H9 (cell line): ENCODE measurements around the gene HPD. TPM values are rescaled to one million over a fixed set of nuclear protein-coding genes. Genes with fewer than 3 reads are reported as not detected.
A peak's percentile ranks its signal among the peaks of the same experiment; 100 is the strongest.

Experiments
- DNase-seq: peaks from one replicate; pipeline ENCODE4 v3.0.0-alpha.2; 2017
- H2AFZ ChIP-seq: one replicate; pipeline ENCODE4 v1.6.1; 2013; ENCODE audit warnings: mild to moderate bottlenecking, low read length, control low read depth, moderate library complexity
- H2AK5ac ChIP-seq: 2 replicates; pipeline ENCODE4 v1.6.1; 2013; ENCODE audit warnings: low read length, control low read depth, mixed read lengths; ENCODE audit not compliant: insufficient read length
- H2BK120ac ChIP-seq: one replicate; pipeline ENCODE4 v1.6.1; 2013; ENCODE audit warnings: low read depth, mild to moderate bottlenecking, low read length, control low read depth, inconsistent platforms; ENCODE audit not compliant: poor library complexity, severe bottlenecking
- H2BK12ac ChIP-seq: 2 replicates; pipeline ENCODE4 v1.6.1; 2013; ENCODE audit warnings: low read length, control low read depth, mixed read lengths, low read depth; ENCODE audit not compliant: insufficient read length
- H2BK15ac ChIP-seq: 2 replicates; pipeline ENCODE4 v1.6.1; 2013; ENCODE audit warnings: low read depth, low read length, control low read depth
- H2BK20ac ChIP-seq: one replicate; pipeline ENCODE4 v1.6.1; 2013; ENCODE audit warnings: low read depth, mild to moderate bottlenecking, low read length, control low read depth, inconsistent platforms; ENCODE audit not compliant: poor library complexity, severe bottlenecking
- H2BK5ac ChIP-seq: 2 replicates; pipeline ENCODE4 v1.6.1; 2013; ENCODE audit warnings: low read length, control low read depth, mixed read lengths; ENCODE audit not compliant: insufficient read length
- H3K14ac ChIP-seq: 2 replicates; pipeline ENCODE4 v1.6.1; 2013; ENCODE audit warnings: low read length, control low read depth; ENCODE audit not compliant: insufficient read depth
- H3K18ac ChIP-seq: 2 replicates; pipeline ENCODE4 v1.6.1; 2013; ENCODE audit warnings: low read depth, mild to moderate bottlenecking, mixed read lengths, low read length, control low read depth; ENCODE audit not compliant: insufficient read length
- H3K23ac ChIP-seq: 2 replicates; pipeline ENCODE4 v1.6.1; 2013; ENCODE audit warnings: low read length, control low read depth, mixed read lengths, low read depth; ENCODE audit not compliant: insufficient read length
- H3K23me2 ChIP-seq: 2 replicates; pipeline ENCODE4 v1.6.1; 2013; ENCODE audit warnings: low read depth, mild to moderate bottlenecking, mixed read lengths, low read length, control low read depth; ENCODE audit not compliant: insufficient read length, poor library complexity, severe bottlenecking
- H3K27ac ChIP-seq: 2 replicates; pipeline ENCODE4 v1.5.1; 2013; ENCODE audit warnings: low read length, control low read depth, mixed read lengths, low read depth; ENCODE audit not compliant: insufficient read length
- H3K27me3 ChIP-seq: 2 replicates; pipeline ENCODE4 v1.6.1; 2013; ENCODE audit warnings: low read length, control low read depth, inconsistent platforms; ENCODE audit not compliant: insufficient read depth
- H3K4ac ChIP-seq: 2 replicates; pipeline ENCODE4 v1.6.1; 2013; ENCODE audit warnings: low read depth, mild to moderate bottlenecking, control low read depth, inconsistent platforms, low read length, moderate library complexity
- H3K4me1 ChIP-seq: 2 replicates; pipeline ENCODE4 v1.6.1; 2013; ENCODE audit warnings: low read length, control low read depth, inconsistent platforms; ENCODE audit not compliant: insufficient read depth
- H3K4me2 ChIP-seq: 2 replicates; pipeline ENCODE4 v1.6.1; 2013; ENCODE audit warnings: low read length, control low read depth, mixed read lengths; ENCODE audit not compliant: insufficient read length, insufficient read depth
- H3K56ac ChIP-seq: 2 replicates; pipeline ENCODE4 v1.6.1; 2013; ENCODE audit warnings: low read depth, mild to moderate bottlenecking, mixed read lengths, low read length, control low read depth; ENCODE audit not compliant: insufficient read length
- H3K79me1 ChIP-seq: 2 replicates; pipeline ENCODE4 v1.6.1; 2013; ENCODE audit warnings: low read depth, mild to moderate bottlenecking, moderate library complexity, low read length, control low read depth, inconsistent platforms; ENCODE audit not compliant: insufficient read depth, poor library complexity, severe bottlenecking
- H3K79me2 ChIP-seq: 2 replicates; pipeline ENCODE4 v1.6.1; 2013; ENCODE audit warnings: low read length, control low read depth, inconsistent platforms; ENCODE audit not compliant: insufficient read depth
- H3K9ac ChIP-seq: 2 replicates; pipeline ENCODE4 v1.6.1; 2013; ENCODE audit warnings: low read length, control low read depth, mixed read lengths; ENCODE audit not compliant: insufficient read length; ENCODE audit errors: extremely low read depth
- H3K9me3 ChIP-seq: one replicate; pipeline ENCODE4 v1.6.1; 2013; ENCODE audit warnings: low read depth, low read length, inconsistent platforms; ENCODE audit not compliant: control insufficient read depth
- H3T11ph ChIP-seq: one replicate; pipeline ENCODE4 v1.6.1; 2013; ENCODE audit warnings: mild to moderate bottlenecking, low read length, control low read depth, inconsistent platforms
- H4K20me1 ChIP-seq: one replicate; pipeline ENCODE4 v1.6.1; 2013; ENCODE audit not compliant: control insufficient read depth, insufficient read length, insufficient read depth
- H4K5ac ChIP-seq: 2 replicates; pipeline ENCODE4 v1.6.1; 2013; ENCODE audit warnings: low read depth, mild to moderate bottlenecking, mixed read lengths, low read length, control low read depth; ENCODE audit not compliant: insufficient read length
- H4K8ac ChIP-seq: replicated peaks from 2 replicates; pipeline ENCODE4 v1.6.1; 2013; ENCODE audit warnings: low read length, control low read depth, mixed read lengths, low read depth; ENCODE audit not compliant: insufficient read length
- H4K91ac ChIP-seq: 2 replicates; pipeline ENCODE4 v1.6.1; 2013; ENCODE audit warnings: low read depth, mild to moderate bottlenecking, moderate library complexity, mixed read lengths, low read length, control low read depth; ENCODE audit not compliant: insufficient read length
- H3K27ac Mint-ChIP-seq, 3 experiments: 2 replicates in 2 of 3; 3 replicates in 1 of 3; pipeline ENCODE4 v1.8.0; 2020 to 2021; ENCODE audit warnings: mixed read lengths in 3 of 3, mild to moderate bottlenecking in 1 of 3, moderate library complexity in 1 of 3
- H3K27me3 Mint-ChIP-seq: 2 replicates; pipeline ENCODE4 v1.8.0; 2021; ENCODE audit warnings: low read depth, mild to moderate bottlenecking, moderate library complexity, mixed read lengths
- H3K36me3 Mint-ChIP-seq, 3 experiments: 2 replicates in 2 of 3; 3 replicates in 1 of 3; pipeline ENCODE4 v1.8.0; 2020 to 2021; ENCODE audit warnings: low read depth in 3 of 3, mixed read lengths in 3 of 3; ENCODE audit not compliant: insufficient read depth in 1 of 3
- H3K4me1 Mint-ChIP-seq, 2 experiments: 2 replicates each; pipeline ENCODE4 v1.8.0; 2020; ENCODE audit warnings: mixed read lengths in 2 of 2
- H3K4me3 Mint-ChIP-seq, 2 experiments: 2 replicates in 1 of 2; 3 replicates in 1 of 2; pipeline ENCODE4 v1.8.0; 2020 to 2021; ENCODE audit warnings: mild to moderate bottlenecking in 2 of 2, mixed read lengths in 2 of 2, moderate library complexity in 1 of 2
- H3K9me3 Mint-ChIP-seq, 2 experiments: 2 replicates in 1 of 2; 3 replicates in 1 of 2; pipeline ENCODE4 v1.8.0; 2020; ENCODE audit warnings: mild to moderate bottlenecking in 2 of 2, mixed read lengths in 2 of 2, moderate library complexity in 1 of 2
- WGBS: extraction: QIAGEN DNeasy Blood & Tissue Kit; methylation state at CpG from one replicate; pipeline ENCODE4 v1.1.7; 2013; ENCODE audit warnings: missing lambda C conversion rate, low lambda C conversion rate, mixed read lengths; ENCODE audit not compliant: insufficient read length; ENCODE audit errors: extremely low coverage; 5-methylcytosine and 5-hydroxymethylcytosine counted together
- total RNA-seq: library from RNA; stranded (reverse); gene quantifications from 2 replicates; pipeline ENCODE4 v1.2.1, GENCODE V29; 2021
- TF ChIP-seq, protein P1 (sequence below): fragments of 200-600 bp; sonication (generic); conservative IDR thresholded peaks from 3 replicates; pipeline ENCODE4 v1.8.0; 2021; ENCODE audit warnings: antibody characterized with exemption, mild to moderate bottlenecking

HPD gene
- total RNA-seq, 1 experiment from 2014 or later, result not detected

GRCh38 chr12:121812320-121812871 is 46.3 kb downstream of the HPD start:
- no peaks in the 10 kb centered on the region; a peak in 1 of 5 replicates for H3K9me3 Mint-ChIP-seq
- Histone ChIP-seq H3K23ac (no peak overlapping the region), H3K27ac (no peak overlapping the region), H2BK20ac (no peak overlapping the region), H3K4me1 (no peaks in the 10 kb centered on the region), H2BK120ac (no peak overlapping the region), H4K91ac (no peak overlapping the region), H3K9ac (peak overlapping the region; percentile 59), H3K9me3 (no peaks in the 10 kb centered on the region), H3K56ac (no peak overlapping the region), H2AFZ (no peak overlapping the region), H3K4me2 (peak overlapping the region; percentile 87), H3K79me1 (peaks cover 2% of the 10 kb centered on the region), H2BK5ac (no peak overlapping the region), H3K4ac (no peak overlapping the region), H4K5ac (no peak overlapping the region), H4K20me1 (no peaks in the 10 kb centered on the region), H2BK15ac (no peak overlapping the region), H3K79me2 (peaks cover 3% of the 10 kb centered on the region; the same call in 1 of the 2 replicates), H3K23me2 (peaks cover 5% of the 10 kb centered on the region), H3K14ac (no peak overlapping the region; the same call in 1 of the 2 replicates), H3T11ph (no peak overlapping the region), H3K27me3 (no peaks in the 10 kb centered on the region), H2BK12ac (no peak overlapping the region), H2AK5ac (no peak overlapping the region), H4K8ac (no peak overlapping the region), H3K18ac (no peak overlapping the region)
- DNase-seq, result peak; percentile 91
- H3K27me3 Mint-ChIP-seq, result no peaks in the 10 kb centered on the region
- TF ChIP-seq, protein P1, sequence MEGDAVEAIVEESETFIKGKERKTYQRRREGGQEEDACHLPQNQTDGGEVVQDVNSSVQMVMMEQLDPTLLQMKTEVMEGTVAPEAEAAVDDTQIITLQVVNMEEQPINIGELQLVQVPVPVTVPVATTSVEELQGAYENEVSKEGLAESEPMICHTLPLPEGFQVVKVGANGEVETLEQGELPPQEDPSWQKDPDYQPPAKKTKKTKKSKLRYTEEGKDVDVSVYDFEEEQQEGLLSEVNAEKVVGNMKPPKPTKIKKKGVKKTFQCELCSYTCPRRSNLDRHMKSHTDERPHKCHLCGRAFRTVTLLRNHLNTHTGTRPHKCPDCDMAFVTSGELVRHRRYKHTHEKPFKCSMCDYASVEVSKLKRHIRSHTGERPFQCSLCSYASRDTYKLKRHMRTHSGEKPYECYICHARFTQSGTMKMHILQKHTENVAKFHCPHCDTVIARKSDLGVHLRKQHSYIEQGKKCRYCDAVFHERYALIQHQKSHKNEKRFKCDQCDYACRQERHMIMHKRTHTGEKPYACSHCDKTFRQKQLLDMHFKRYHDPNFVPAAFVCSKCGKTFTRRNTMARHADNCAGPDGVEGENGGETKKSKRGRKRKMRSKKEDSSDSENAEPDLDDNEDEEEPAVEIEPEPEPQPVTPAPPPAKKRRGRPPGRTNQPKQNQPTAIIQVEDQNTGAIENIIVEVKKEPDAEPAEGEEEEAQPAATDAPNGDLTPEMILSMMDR, result peak; percentile 55; the same call in 2 of the 3 replicates
- WGBS, result no CpG with 5 or more reads among the region's 26 CpGs
- H3K4me3 Mint-ChIP-seq, result peak overlapping the region; percentile 79 to 86
- peaks cover 19 to 66% (median 56%) of the 10 kb centered on the region in 3 experiments for H3K36me3 Mint-ChIP-seq
- H3K4me1 Mint-ChIP-seq, result peaks cover 21 to 27% of the 10 kb centered on the region in 2 experiments
- H3K27ac Mint-ChIP-seq, result peak overlapping the region; percentile 28 to 85 (median 83); a peak in 4 of 7 replicates
